Measurements from ENCODE around the gene TTL. TPM values are rescaled to one million over a fixed set of nuclear protein-coding genes. Genes with fewer than 3 reads are reported as not detected.

The TTL gene
- total and polyA plus RNA-seq, 2 of the 13 experiments (the other 11 are each of a cell fraction or from before 2014, with no cell fraction given) = 19.0 to 59.8 TPM

DNA sequence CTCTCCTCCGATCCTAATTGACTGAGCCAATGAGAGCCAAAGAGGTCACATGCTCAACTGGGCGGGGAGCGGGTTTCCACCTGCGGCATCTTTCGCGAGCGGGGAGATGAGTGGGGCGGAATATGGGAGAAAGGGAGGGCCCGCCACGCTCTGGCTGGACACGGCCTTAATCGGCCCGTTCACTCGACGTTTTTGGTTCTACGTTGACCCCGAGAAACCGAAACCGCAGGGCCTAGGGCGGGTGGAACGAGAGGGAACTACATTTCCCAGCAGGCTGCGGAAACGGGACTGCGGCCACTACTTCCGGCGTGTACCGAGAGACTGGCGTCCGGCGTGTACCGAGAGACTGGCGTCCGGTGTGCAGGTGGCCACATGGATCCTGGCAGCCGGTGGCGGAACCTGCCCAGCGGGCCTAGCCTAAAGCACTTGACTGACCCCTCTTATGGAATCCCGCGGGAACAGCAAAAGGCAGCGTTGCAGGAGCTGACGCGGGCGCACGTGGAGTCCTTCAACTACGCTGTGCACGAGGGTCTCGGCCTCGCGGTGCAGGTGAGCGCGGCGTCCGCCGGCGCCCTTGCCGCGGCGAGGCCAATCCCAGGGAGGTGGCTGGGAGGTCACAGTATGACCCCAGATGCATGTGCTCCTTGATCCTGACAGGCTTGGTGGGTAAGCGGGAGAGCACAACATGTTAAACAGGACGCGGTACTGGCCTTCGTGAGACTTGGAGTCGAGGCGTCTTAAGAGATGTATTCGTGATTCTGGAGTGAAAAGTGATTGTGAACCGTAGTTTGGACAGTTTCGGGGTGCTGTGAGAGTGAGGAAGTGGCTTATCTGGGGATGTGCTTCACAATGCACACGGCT is 60.4 kb downstream of the TTL start, which contains the start of gene POLR1B (continued):
- TF ChIP-seq, protein P1, sequence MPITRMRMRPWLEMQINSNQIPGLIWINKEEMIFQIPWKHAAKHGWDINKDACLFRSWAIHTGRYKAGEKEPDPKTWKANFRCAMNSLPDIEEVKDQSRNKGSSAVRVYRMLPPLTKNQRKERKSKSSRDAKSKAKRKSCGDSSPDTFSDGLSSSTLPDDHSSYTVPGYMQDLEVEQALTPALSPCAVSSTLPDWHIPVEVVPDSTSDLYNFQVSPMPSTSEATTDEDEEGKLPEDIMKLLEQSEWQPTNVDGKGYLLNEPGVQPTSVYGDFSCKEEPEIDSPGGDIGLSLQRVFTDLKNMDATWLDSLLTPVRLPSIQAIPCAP (CRISPR knock-in tag; IDR thresholded peaks at IDR 0.05; ENCODE audit: low read depth) = peak; percentile 76; the same call in 1 of the 2 replicates
- TF ChIP-seq ZNF33B (CRISPR knock-in tag; IDR thresholded peaks at IDR 0.05) = peak; percentile 89
- peak; percentile 63; the same call in 1 of the 2 replicates for TF ChIP-seq ZNF205 (CRISPR knock-in tag; IDR thresholded peaks at IDR 0.05)
- TF ChIP-seq, protein P2, sequence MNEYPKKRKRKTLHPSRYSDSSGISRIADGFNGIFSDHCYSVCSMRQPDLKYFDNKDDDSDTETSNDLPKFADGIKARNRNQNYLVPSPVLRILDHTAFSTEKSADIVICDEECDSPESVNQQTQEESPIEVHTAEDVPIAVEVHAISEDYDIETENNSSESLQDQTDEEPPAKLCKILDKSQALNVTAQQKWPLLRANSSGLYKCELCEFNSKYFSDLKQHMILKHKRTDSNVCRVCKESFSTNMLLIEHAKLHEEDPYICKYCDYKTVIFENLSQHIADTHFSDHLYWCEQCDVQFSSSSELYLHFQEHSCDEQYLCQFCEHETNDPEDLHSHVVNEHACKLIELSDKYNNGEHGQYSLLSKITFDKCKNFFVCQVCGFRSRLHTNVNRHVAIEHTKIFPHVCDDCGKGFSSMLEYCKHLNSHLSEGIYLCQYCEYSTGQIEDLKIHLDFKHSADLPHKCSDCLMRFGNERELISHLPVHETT (CRISPR knock-in tag; conservative IDR thresholded peaks at IDR 0.05) = peak; percentile 88
- TF ChIP-seq, protein P3, sequence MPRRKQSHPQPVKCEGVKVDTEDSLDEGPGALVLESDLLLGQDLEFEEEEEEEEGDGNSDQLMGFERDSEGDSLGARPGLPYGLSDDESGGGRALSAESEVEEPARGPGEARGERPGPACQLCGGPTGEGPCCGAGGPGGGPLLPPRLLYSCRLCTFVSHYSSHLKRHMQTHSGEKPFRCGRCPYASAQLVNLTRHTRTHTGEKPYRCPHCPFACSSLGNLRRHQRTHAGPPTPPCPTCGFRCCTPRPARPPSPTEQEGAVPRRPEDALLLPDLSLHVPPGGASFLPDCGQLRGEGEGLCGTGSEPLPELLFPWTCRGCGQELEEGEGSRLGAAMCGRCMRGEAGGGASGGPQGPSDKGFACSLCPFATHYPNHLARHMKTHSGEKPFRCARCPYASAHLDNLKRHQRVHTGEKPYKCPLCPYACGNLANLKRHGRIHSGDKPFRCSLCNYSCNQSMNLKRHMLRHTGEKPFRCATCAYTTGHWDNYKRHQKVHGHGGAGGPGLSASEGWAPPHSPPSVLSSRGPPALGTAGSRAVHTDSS (CRISPR knock-in tag; conservative IDR thresholded peaks at IDR 0.05) = no peak
- TF ChIP-seq NR3C1 (CRISPR knock-in tag; IDR thresholded peaks at IDR 0.05) = no peak
- peak; percentile 70; the same call in 1 of the 2 replicates for TF ChIP-seq HES4 (CRISPR knock-in tag; IDR thresholded peaks at IDR 0.05; ENCODE audit: borderline replicate concordance)
- TF ChIP-seq TARDBP (CRISPR knock-in tag; IDR thresholded peaks at IDR 0.05) = peak; percentile 90
- peak; percentile 75 for TF ChIP-seq XBP1 (CRISPR knock-in tag; IDR thresholded peaks at IDR 0.05)
- TF ChIP-seq ZNF570 (CRISPR knock-in tag; IDR thresholded peaks at IDR 0.05; ENCODE audit: borderline replicate concordance) = no peak; the same call in none of the 2 replicates
- TF ChIP-seq ZBTB3 (CRISPR knock-in tag; IDR thresholded peaks at IDR 0.05; ENCODE audit: borderline replicate concordance, low read depth) = no peak; the same call in 1 of the 2 replicates
- peak; percentile 64 for TF ChIP-seq AGO1 (IDR thresholded peaks at IDR 0.05; ENCODE audit: low read depth, low read length, poor library complexity, severe bottlenecking)
- peak; percentile 92 for TF ChIP-seq MTF2 (CRISPR knock-in tag; IDR thresholded peaks at IDR 0.05; ENCODE audit: borderline replicate concordance)
- TF ChIP-seq SATB2 (CRISPR knock-in tag; IDR thresholded peaks at IDR 0.05) = no peak
- no peak; the same call in 1 of the 2 replicates for TF ChIP-seq ZSCAN22 (CRISPR knock-in tag; IDR thresholded peaks at IDR 0.05)
- TF ChIP-seq ZSCAN31 (CRISPR knock-in tag; IDR thresholded peaks at IDR 0.05; ENCODE audit: low read depth) = no peak; the same call in 1 of the 2 replicates
- TF ChIP-seq, protein P4, sequence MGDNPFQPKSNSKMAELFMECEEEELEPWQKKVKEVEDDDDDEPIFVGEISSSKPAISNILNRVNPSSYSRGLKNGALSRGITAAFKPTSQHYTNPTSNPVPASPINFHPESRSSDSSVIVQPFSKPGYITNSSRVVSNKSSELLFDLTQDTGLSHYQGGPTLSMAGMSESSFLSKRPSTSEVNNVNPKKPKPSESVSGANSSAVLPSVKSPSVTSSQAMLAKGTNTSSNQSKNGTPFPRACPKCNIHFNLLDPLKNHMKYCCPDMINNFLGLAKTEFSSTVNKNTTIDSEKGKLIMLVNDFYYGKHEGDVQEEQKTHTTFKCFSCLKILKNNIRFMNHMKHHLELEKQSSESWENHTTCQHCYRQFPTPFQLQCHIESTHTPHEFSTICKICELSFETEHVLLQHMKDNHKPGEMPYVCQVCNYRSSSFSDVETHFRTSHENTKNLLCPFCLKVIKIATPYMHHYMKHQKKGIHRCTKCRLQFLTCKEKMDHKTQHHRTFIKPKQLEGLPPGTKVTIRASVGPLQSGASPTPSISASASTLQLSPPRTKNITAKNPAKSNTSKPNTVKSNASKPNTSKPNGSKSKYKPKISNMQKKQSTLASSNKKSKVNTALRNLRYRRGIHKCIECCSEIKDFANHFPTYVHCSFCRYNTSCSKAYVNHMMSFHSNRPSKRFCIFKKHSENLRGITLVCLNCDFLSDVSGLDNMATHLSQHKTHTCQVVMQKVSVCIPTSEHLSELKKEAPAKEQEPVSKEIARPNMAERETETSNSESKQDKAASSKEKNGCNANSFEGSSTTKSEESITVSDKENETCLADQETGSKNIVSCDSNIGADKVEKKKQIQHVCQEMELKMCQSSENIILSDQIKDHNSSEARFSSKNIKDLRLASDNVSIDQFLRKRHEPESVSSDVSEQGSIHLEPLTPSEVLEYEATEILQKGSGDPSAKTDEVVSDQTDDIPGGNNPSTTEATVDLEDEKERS (CRISPR knock-in tag; IDR thresholded peaks at IDR 0.05) = no peak
- TF ChIP-seq TCF7L2 (IDR thresholded peaks at IDR 0.05; ENCODE audit: low read depth, low read length) = no peak
- peak; percentile 81 for TF ChIP-seq ZNF607 (CRISPR knock-in tag; IDR thresholded peaks at IDR 0.05; ENCODE audit: borderline replicate concordance)
- TF ChIP-seq, protein P5, sequence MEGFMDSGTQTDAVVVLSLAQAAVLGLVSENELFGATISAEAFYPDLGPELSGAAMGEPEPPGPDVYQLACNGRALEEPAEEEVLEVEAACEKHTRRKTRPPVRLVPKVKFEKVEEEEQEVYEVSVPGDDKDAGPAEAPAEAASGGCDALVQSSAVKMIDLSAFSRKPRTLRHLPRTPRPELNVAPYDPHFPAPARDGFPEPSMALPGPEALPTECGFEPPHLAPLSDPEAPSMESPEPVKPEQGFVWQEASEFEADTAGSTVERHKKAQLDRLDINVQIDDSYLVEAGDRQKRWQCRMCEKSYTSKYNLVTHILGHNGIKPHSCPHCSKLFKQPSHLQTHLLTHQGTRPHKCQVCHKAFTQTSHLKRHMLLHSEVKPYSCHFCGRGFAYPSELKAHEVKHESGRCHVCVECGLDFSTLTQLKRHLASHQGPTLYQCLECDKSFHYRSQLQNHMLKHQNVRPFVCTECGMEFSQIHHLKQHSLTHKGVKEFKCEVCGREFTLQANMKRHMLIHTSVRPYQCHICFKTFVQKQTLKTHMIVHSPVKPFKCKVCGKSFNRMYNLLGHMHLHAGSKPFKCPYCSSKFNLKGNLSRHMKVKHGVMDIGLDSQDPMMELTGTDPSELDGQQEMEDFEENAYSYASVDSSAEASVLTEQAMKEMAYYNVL (CRISPR knock-in tag; IDR thresholded peaks at IDR 0.05; ENCODE audit: borderline replicate concordance) = peak; percentile 90
